Keratinocyte (primary cell): ENCODE results near the gene MEA1. TPM values are rescaled to one million over a fixed set of nuclear protein-coding genes. Genes with fewer than 3 reads are reported as not detected.

Experiments
- DNase-seq: peaks from one replicate; pipeline ENCODE4 v3.0.0-alpha.2; 2011; ENCODE audit warnings: low read depth, missing footprints, low spot score
- FAIRE-seq: peaks from 2 replicates; lab custom pipeline; 2011; peaks lifted over from hg19 to GRCh38; lab: Jason Lieb, UNC
- H2AFZ ChIP-seq: 2 replicates; pipeline ENCODE4 v1.6.0; 2012; ENCODE audit warnings: low read length, control low read depth, inconsistent platforms; ENCODE audit not compliant: control insufficient read depth
- H3K27ac ChIP-seq: 2 replicates; pipeline ENCODE4 v1.5.1; 2011; ENCODE audit warnings: low read length; ENCODE audit not compliant: control insufficient read depth, insufficient read depth
- H3K27me3 ChIP-seq: 3 replicates; pipeline ENCODE4 v1.6.0; 2011; ENCODE audit warnings: low read length; ENCODE audit not compliant: control insufficient read depth, insufficient read depth; ENCODE audit errors: extremely low read depth
- H3K36me3 ChIP-seq, 2 experiments: 2 replicates in 1 of 2; 3 replicates in 1 of 2; pipeline ENCODE4 v1.5.1; 2011; ENCODE audit warnings: low read length in 2 of 2, mild to moderate bottlenecking in 1 of 2; ENCODE audit not compliant: control insufficient read depth in 2 of 2, insufficient read depth in 2 of 2; ENCODE audit errors: extremely low read depth in 1 of 2
- H3K4me1 ChIP-seq: 3 replicates; pipeline ENCODE4 v1.5.1; 2011; ENCODE audit warnings: low read length; ENCODE audit not compliant: control insufficient read depth, insufficient read depth; ENCODE audit errors: extremely low read depth
- H3K4me2 ChIP-seq: 3 replicates; pipeline ENCODE4 v1.6.0; 2011; ENCODE audit warnings: low read depth, low read length; ENCODE audit not compliant: control insufficient read depth, insufficient read depth; ENCODE audit errors: extremely low read depth
- H3K4me3 ChIP-seq, 3 experiments: fragments of 200-600 bp in 1 of 3; sonication (generic) in 1 of 3; 2 replicates in 2 of 3; 3 replicates in 1 of 3; pipeline ENCODE4 v1.5.1; 2011 to 2016; ENCODE audit warnings: low read length in 3 of 3, mild to moderate bottlenecking in 3 of 3, control low read depth in 2 of 3, inconsistent platforms in 1 of 3, low read depth in 1 of 3, mixed read lengths in 1 of 3, mixed run types in 1 of 3, moderate library complexity in 1 of 3; ENCODE audit not compliant: control insufficient read depth in 2 of 3, insufficient read depth in 2 of 3; ENCODE audit errors: extremely low read depth in 1 of 3
- H3K79me2 ChIP-seq: 2 replicates; pipeline ENCODE4 v1.6.0; 2012; ENCODE audit warnings: low read length; ENCODE audit not compliant: control insufficient read depth, insufficient read depth
- H3K9ac ChIP-seq: 3 replicates; pipeline ENCODE4 v1.6.0; 2011; ENCODE audit warnings: low read length; ENCODE audit not compliant: control insufficient read depth, insufficient read depth; ENCODE audit errors: extremely low read depth
- H3K9me1 ChIP-seq: 3 replicates; pipeline ENCODE4 v1.6.0; 2011; ENCODE audit warnings: low read length; ENCODE audit not compliant: control insufficient read depth, insufficient read depth; ENCODE audit errors: extremely low read depth
- H3K9me3 ChIP-seq: 2 replicates; pipeline ENCODE4 v1.5.1; 2012; ENCODE audit warnings: low read depth, low read length; ENCODE audit not compliant: control insufficient read depth
- H4K20me1 ChIP-seq: 3 replicates; pipeline ENCODE4 v1.6.0; 2011; ENCODE audit warnings: low read length; ENCODE audit not compliant: control insufficient read depth, insufficient read depth; ENCODE audit errors: extremely low read depth
- EZH2 ChIP-seq: IDR thresholded peaks from one replicate; pipeline ENCODE4 v1.6.1; 2012; ENCODE audit warnings: inconsistent platforms, mild to moderate bottlenecking, low read length, moderate library complexity
- dilution Hi-C: fragments of 300-500 bp; cut with MboI; formaldehyde crosslinking; loops from one replicate; pipeline ENCODE4 v1.7.0; 2020; ENCODE audit warnings: low sequenced_read_pairs; ENCODE audit not compliant: extremely low pct_ligation_motif_present
- polyA plus RNA-seq, 5 experiments: library from polyadenylated mRNA; depleted of rRNA in 3 of 5; stranded (reverse) in 3 of 5; stranded (forward) in 1 of 5; unstranded in 1 of 5; fragments of >200 nt; gene quantifications; 1 replicate in 1 of 5; 2 replicates in 3 of 5; 3 replicates in 1 of 5; pipeline versions ENCODE4 v1.2.1 to v1.2.3, GENCODE V29; 2011 to 2012; ENCODE audit warnings: missing spikeins in 2 of 5, low read depth in 1 of 5, low replicate concordance in 1 of 5
- TF ChIP-seq, protein P1 (sequence below), 3 experiments: IDR thresholded peaks in 1 of 3; conservative IDR thresholded peaks in 1 of 3; optimal IDR thresholded peaks in 1 of 3; 2 replicates in 2 of 3; 3 replicates in 1 of 3; pipeline versions ENCODE3 to v1.5.1; 2011; ENCODE audit warnings: low read length in 3 of 3, mild to moderate bottlenecking in 3 of 3, moderate library complexity in 2 of 3, control low read depth in 1 of 3, inconsistent platforms in 1 of 3; ENCODE audit not compliant: insufficient read depth in 2 of 3; ENCODE audit errors: extremely low read depth in 1 of 3

MEA1 gene
- polyA plus RNA-seq, 1 donor (not counting 4 experiments of a cell fraction or from before 2014, with no cell fraction given): 76.1 TPM

DNA sequence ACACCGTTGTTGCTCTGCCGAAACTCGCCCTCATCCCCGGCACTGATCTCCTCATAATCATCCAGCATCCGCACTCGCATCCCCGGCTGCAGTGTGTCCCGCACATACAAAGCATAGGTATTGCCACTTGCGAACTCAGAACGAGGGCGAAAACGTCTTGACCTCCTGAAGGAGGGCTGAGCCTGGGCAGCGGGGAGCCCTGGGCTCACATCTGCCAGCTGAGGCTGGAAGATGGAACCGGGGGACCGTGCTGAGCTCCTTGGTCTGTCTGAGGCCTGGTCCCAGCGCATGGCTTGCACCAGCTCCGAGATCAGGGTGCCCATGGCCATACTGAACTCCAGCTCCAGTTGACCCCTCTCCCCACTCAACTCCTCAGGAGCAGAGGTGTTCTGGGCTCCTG lies 37.2 kb upstream of the MEA1 start:
- dilution Hi-C loops: no loop called here
- Histone ChIP-seq H3K4me3 (no peak overlapping the region), H3K27ac (no peak overlapping the region), H3K79me2 (peaks cover 10% of the 10 kb centered on the region), H3K27me3 (no peaks in the 10 kb centered on the region), H3K9ac (no peak overlapping the region), H2AFZ (no peak overlapping the region), H3K9me1 (no peaks in the 10 kb centered on the region), H3K36me3 (peaks cover 23 to 35% of the 10 kb centered on the region in 2 experiments), H3K9me3 (no peaks in the 10 kb centered on the region), H3K4me2 (no peak overlapping the region), H4K20me1 (no peaks in the 10 kb centered on the region), H3K4me1 (peaks cover 15% of the 10 kb centered on the region)
- no peak for FAIRE-seq
- DNase-seq: no peak
- TF ChIP-seq, protein P1, sequence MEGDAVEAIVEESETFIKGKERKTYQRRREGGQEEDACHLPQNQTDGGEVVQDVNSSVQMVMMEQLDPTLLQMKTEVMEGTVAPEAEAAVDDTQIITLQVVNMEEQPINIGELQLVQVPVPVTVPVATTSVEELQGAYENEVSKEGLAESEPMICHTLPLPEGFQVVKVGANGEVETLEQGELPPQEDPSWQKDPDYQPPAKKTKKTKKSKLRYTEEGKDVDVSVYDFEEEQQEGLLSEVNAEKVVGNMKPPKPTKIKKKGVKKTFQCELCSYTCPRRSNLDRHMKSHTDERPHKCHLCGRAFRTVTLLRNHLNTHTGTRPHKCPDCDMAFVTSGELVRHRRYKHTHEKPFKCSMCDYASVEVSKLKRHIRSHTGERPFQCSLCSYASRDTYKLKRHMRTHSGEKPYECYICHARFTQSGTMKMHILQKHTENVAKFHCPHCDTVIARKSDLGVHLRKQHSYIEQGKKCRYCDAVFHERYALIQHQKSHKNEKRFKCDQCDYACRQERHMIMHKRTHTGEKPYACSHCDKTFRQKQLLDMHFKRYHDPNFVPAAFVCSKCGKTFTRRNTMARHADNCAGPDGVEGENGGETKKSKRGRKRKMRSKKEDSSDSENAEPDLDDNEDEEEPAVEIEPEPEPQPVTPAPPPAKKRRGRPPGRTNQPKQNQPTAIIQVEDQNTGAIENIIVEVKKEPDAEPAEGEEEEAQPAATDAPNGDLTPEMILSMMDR (optimal IDR thresholded peaks at IDR 0.05 in 1 of 3, IDR thresholded peaks at IDR 0.05 in 1 of 3, conservative IDR thresholded peaks at IDR 0.05 in 1 of 3; ENCODE audit: extremely low read depth in 1 of 3, insufficient read depth in 2 of 3, low read length in 3 of 3): no peak
- no peak for TF ChIP-seq EZH2

DNA sequence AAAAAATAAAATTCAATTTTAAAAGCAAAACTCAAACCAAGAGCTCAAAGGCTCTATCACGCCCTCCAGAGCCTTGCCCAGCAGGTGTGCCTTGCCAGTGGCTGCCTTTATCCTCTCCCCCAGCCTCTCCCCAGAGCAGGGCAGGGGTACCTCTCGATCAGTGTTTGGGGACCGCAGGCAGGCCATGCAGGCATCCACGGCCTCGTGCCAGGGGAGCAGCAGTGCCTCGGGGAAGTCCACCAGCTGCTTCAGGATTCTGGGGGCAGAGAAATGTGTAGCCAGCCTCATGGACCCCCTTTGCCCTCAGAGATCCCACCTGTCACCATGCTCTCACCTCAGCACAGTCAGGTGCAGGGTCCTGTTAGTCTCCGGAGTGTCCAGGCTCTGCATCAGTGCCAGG lies 34.3 kb upstream of the MEA1 start:
- Histone ChIP-seq H3K27ac (no peak overlapping the region), H2AFZ (no peak overlapping the region), H3K36me3 (peaks cover 31 to 37% of the 10 kb centered on the region in 2 experiments), H3K9me3 (no peaks in the 10 kb centered on the region), H3K4me2 (no peak overlapping the region), H3K79me2 (peaks cover 7% of the 10 kb centered on the region), H3K4me3 (no peak overlapping the region), H3K9me1 (no peaks in the 10 kb centered on the region), H3K4me1 (peaks cover 10% of the 10 kb centered on the region), H3K27me3 (no peaks in the 10 kb centered on the region), H3K9ac (no peak overlapping the region), H4K20me1 (no peaks in the 10 kb centered on the region)
- dilution Hi-C loops: no loop called here
- FAIRE-seq (no peak), DNase-seq (no peak)
- no peak for TF ChIP-seq EZH2
- TF ChIP-seq, protein P1 (optimal IDR thresholded peaks at IDR 0.05 in 1 of 3, IDR thresholded peaks at IDR 0.05 in 1 of 3, conservative IDR thresholded peaks at IDR 0.05 in 1 of 3; ENCODE audit: extremely low read depth in 1 of 3, insufficient read depth in 2 of 3, low read length in 3 of 3): no peak
